HepG2 (cell line): ENCODE results near the gene SAPCD2. TPM values are rescaled to one million over a fixed set of nuclear protein-coding genes. Genes with fewer than 3 reads are reported as not detected.

Experiments
- CHD2 ChIP-seq: IDR thresholded peaks from 2 replicates; pipeline ENCODE4 v1.6.1; 2011; ENCODE audit warnings: low read depth, low read length, improper control_type of control experiment
- GATAD2A ChIP-seq: IDR thresholded peaks from 2 replicates; pipeline ENCODE4 v1.6.1; 2016
- MAFK ChIP-seq, 2 experiments: IDR thresholded peaks in 1 of 2; conservative IDR thresholded peaks in 1 of 2; 2 replicates each; pipeline ENCODE4 v1.6.1; 2011; ENCODE audit warnings: improper control_type of control experiment in 2 of 2, low read length in 2 of 2
- MIER3 ChIP-seq: IDR thresholded peaks from 2 replicates; pipeline ENCODE4 v1.6.1; 2016; ENCODE audit warnings: missing compliant biosample characterization, borderline replicate concordance
- MLX ChIP-seq: IDR thresholded peaks from 2 replicates; pipeline ENCODE4 v1.6.1; 2016
- MYPOP ChIP-seq: sonication (generic); formaldehyde crosslinking; IDR thresholded peaks from 2 replicates; pipeline ENCODE4 v1.8.1; 2023; ENCODE audit warnings: mild to moderate bottlenecking, moderate library complexity, missing genetic modification reagents
- NR2F2 ChIP-seq: IDR thresholded peaks from 2 replicates; pipeline ENCODE4 v1.6.1; 2012; ENCODE audit warnings: low read depth, inconsistent platforms, borderline replicate concordance
- PATZ1 ChIP-seq: sonication (generic); formaldehyde crosslinking; IDR thresholded peaks from 2 replicates; pipeline ENCODE4 v1.4.0; 2020; ENCODE audit warnings: missing genetic modification reagents
- RFXAP ChIP-seq: sonication (generic); formaldehyde crosslinking; IDR thresholded peaks from 2 replicates; pipeline ENCODE4 v1.4.0; 2020; ENCODE audit warnings: missing genetic modification reagents, borderline replicate concordance
- RXRA ChIP-seq: sonication (generic); formaldehyde crosslinking; IDR thresholded peaks from 2 replicates; pipeline ENCODE4 v1.5.1; 2020; ENCODE audit warnings: missing genetic modification reagents
- SAP130 ChIP-seq: IDR thresholded peaks from 2 replicates; pipeline ENCODE4 v1.6.1; 2016; ENCODE audit warnings: low read depth
- SCMH1 ChIP-seq: sonication (generic); formaldehyde crosslinking; IDR thresholded peaks from 2 replicates; pipeline ENCODE4 v1.9.0; 2021; ENCODE audit warnings: missing genetic modification reagents, mild to moderate bottlenecking, borderline replicate concordance
- TEF ChIP-seq: sonication (generic); formaldehyde crosslinking; IDR thresholded peaks from 2 replicates; pipeline ENCODE4 v1.5.0; 2020; ENCODE audit warnings: missing genetic modification reagents
- ZBTB34 ChIP-seq: sonication (generic); formaldehyde crosslinking; IDR thresholded peaks from 2 replicates; pipeline ENCODE4 v1.8.0; 2022; ENCODE audit warnings: mild to moderate bottlenecking, missing genetic modification reagents
- ZGPAT ChIP-seq: IDR thresholded peaks from 2 replicates; pipeline ENCODE4 v1.6.1; 2016; ENCODE audit warnings: mild to moderate bottlenecking
- ZMAT3 ChIP-seq: sonication (generic); formaldehyde crosslinking; conservative IDR thresholded peaks from 2 replicates; pipeline ENCODE4 v1.7.0; 2021; ENCODE audit warnings: missing genetic modification reagents
- ZNF121 ChIP-seq: sonication (generic); formaldehyde crosslinking; IDR thresholded peaks from 2 replicates; pipeline ENCODE4 v1.5.0; 2020; ENCODE audit warnings: mild to moderate bottlenecking, missing genetic modification reagents
- ZNF501 ChIP-seq: sonication (generic); formaldehyde crosslinking; IDR thresholded peaks from 2 replicates; pipeline ENCODE4 v1.5.1; 2020; ENCODE audit warnings: mild to moderate bottlenecking, moderate library complexity, missing genetic modification reagents
- ZNF556 ChIP-seq: sonication (generic); formaldehyde crosslinking; IDR thresholded peaks from 2 replicates; pipeline ENCODE4 v1.4.0; 2020; ENCODE audit warnings: mild to moderate bottlenecking, missing genetic modification reagents, borderline replicate concordance
- ZNF616 ChIP-seq: sonication (generic); formaldehyde crosslinking; IDR thresholded peaks from 2 replicates; pipeline ENCODE4 v1.5.0; 2020; ENCODE audit warnings: low read depth, mild to moderate bottlenecking, missing genetic modification reagents
- ZNF770 ChIP-seq: sonication (generic); formaldehyde crosslinking; IDR thresholded peaks from 2 replicates; pipeline ENCODE4 v1.5.0; 2020; ENCODE audit warnings: mild to moderate bottlenecking, missing genetic modification reagents
- ZSCAN29 ChIP-seq: sonication (generic); formaldehyde crosslinking; conservative IDR thresholded peaks from 2 replicates; pipeline ENCODE4 v1.4.0; 2020; ENCODE audit warnings: mild to moderate bottlenecking, missing genetic modification reagents
- polyA plus RNA-seq, 8 experiments: library from polyadenylated mRNA; depleted of rRNA in 3 of 8; stranded (reverse) in 7 of 8; unstranded in 1 of 8; fragments of >200 nt; fragmentation: Illumina TruSeq in 4 of 8; extraction: Trizol in 4 of 8; gene quantifications; 2 replicates each; pipeline versions ENCODE4 v1.2.1 to v1.2.3, GENCODE V29; 2011 to 2016; ENCODE audit warnings: low read depth in 4 of 8, missing spikeins in 1 of 8, mixed read lengths in 1 of 8; ENCODE audit not compliant: insufficient read depth in 1 of 8
- total RNA-seq, 5 experiments: library from RNA; depleted of rRNA; stranded (reverse); fragments of >200 nt; fragmentation: Illumina TruSeq; extraction: Trizol; gene quantifications; 2 replicates each; pipeline ENCODE4 v1.2.3, GENCODE V29; 2016; ENCODE audit warnings: low read depth in 1 of 5

SAPCD2 gene
- total and polyA plus RNA-seq, 2 of the 13 experiments (the other 11 are each of a cell fraction or from before 2014, with no cell fraction given) = 21.9 to 42.8 TPM

- TF ChIP-seq TEF (CRISPR knock-in tag) (no peak), GATAD2A (CRISPR knock-in tag) (no peak), ZNF770 (CRISPR knock-in tag) (no peak), ZGPAT (CRISPR knock-in tag) (no peak), ZNF616 (CRISPR knock-in tag) (no peak), ZBTB34 (CRISPR knock-in tag) (0 out of 2 replicates have a peak, but pooled peaks have one; percentile 50), CHD2 (no peak), MYPOP (peak; percentile 61; the same call in 1 of the 2 replicates), MLX (CRISPR knock-in tag) (no peak), MIER3 (CRISPR knock-in tag) (no peak), ZNF501 (peak; percentile 52; the same call in 1 of the 2 replicates), ZNF121 (CRISPR knock-in tag) (peak; percentile 64), SCMH1 (CRISPR knock-in tag) (no peak), RXRA (CRISPR knock-in tag) (no peak), ZSCAN29 (CRISPR knock-in tag) (no peak), MAFK (conservative IDR thresholded peaks at IDR 0.05 in 1 of 2, IDR thresholded peaks at IDR 0.05 in 1 of 2; ENCODE audit: low read length in 2 of 2) (no peak), ZNF556 (CRISPR knock-in tag) (no peak), ZMAT3 (CRISPR knock-in tag) (no peak), PATZ1 (CRISPR knock-in tag) (peak; percentile 15), SAP130 (0 out of 2 replicates have a peak, but pooled peaks have one; percentile 1), NR2F2 (no peak), RFXAP (CRISPR knock-in tag) (no peak)
Observed at GRCh38 chr9:137070906-137071275, 534 bp upstream of the SAPCD2 start (continued).
